Spleen (tissue), 11 donors: ENCODE measurements around the gene FAM76B. TPM values are rescaled to one million over a fixed set of nuclear protein-coding genes. Genes with fewer than 3 reads are reported as not detected.

ENCODE experiments used
- DNase-seq: peaks from one replicate; pipeline ENCODE4 v3.0.0-alpha.2; 2020
- H3K27ac ChIP-seq, 8 donors: fragments of 200-600 bp; sonication (generic) in 7 of 8; 1 replicate in 4 of 8; 2 replicates in 4 of 8; pipeline versions ENCODE4 v1.5.0 to v1.8.0; 2016 to 2021; ENCODE audit warnings: inconsistent platforms in 4 of 8, mild to moderate bottlenecking in 4 of 8, moderate library complexity in 1 of 8
- H3K27me3 ChIP-seq, 7 donors: fragments of 200-600 bp; sonication (generic) in 6 of 7; replicated peaks in 1 of 7; 1 replicate in 4 of 7; 2 replicates in 3 of 7; pipeline versions ENCODE4 v1.5.0 to v1.8.0; 2016 to 2021; ENCODE audit warnings: inconsistent platforms in 3 of 7, mild to moderate bottlenecking in 1 of 7
- H3K36me3 ChIP-seq, 6 donors: fragments of 200-600 bp; sonication (generic) in 5 of 6; 1 replicate in 4 of 6; 2 replicates in 2 of 6; pipeline versions ENCODE4 v1.5.0 to v1.8.0; 2016 to 2021; ENCODE audit warnings: inconsistent platforms in 2 of 6
- H3K4me1 ChIP-seq, 6 donors: fragments of 200-600 bp; sonication (generic) in 5 of 6; 1 replicate in 3 of 6; 2 replicates in 3 of 6; pipeline versions ENCODE4 v1.5.0 to v1.8.0; 2016 to 2021; ENCODE audit warnings: inconsistent platforms in 3 of 6
- H3K4me3 ChIP-seq, 8 donors: fragments of 200-600 bp; sonication (generic) in 7 of 8; 1 replicate in 4 of 8; 2 replicates in 4 of 8; pipeline versions ENCODE4 v1.5.0 to v1.8.0; 2016 to 2021; ENCODE audit warnings: inconsistent platforms in 4 of 8, mild to moderate bottlenecking in 4 of 8, moderate library complexity in 2 of 8
- H3K9me3 ChIP-seq, 8 donors: fragments of 200-600 bp; sonication (generic) in 7 of 8; 1 replicate in 4 of 8; 2 replicates in 4 of 8; pipeline versions ENCODE4 v1.5.0 to v1.8.0; 2016 to 2021; ENCODE audit warnings: inconsistent platforms in 4 of 8
- CTCF ChIP-seq, 11 experiments: fragments of 200-600 bp in 7 of 11; fragments of 450-650 bp in 4 of 11; sonication (generic) in 4 of 11; IDR thresholded peaks in 8 of 11; conservative IDR thresholded peaks in 3 of 11; 1 replicate in 7 of 11; 2 replicates in 4 of 11; pipeline versions ENCODE4 v1.4.0 to v1.8.0; 2016 to 2021; ENCODE audit warnings: antibody characterized with exemption in 11 of 11, inconsistent platforms in 4 of 11, mild to moderate bottlenecking in 1 of 11
- POLR2A ChIP-seq, 3 donors: fragments of 450-650 bp; IDR thresholded peaks; one replicate each; pipeline ENCODE4 v1.5.1; 2017; ENCODE audit warnings: antibody characterized with exemption in 3 of 3, mild to moderate bottlenecking in 1 of 3
- POLR2AphosphoS5 ChIP-seq, 3 donors: sonication (generic); formaldehyde crosslinking; IDR thresholded peaks; one replicate each; pipeline ENCODE4 v1.5.1; 2017; ENCODE audit warnings: antibody characterized with exemption in 3 of 3
- WGBS, 5 donors: extraction: QIAGEN DNeasy Blood & Tissue Kit in 3 of 5; methylation state at CpG; one replicate each; pipeline versions ENCODE4 v1.1.5 to v1.1.7; 2013 to 2018; 5-methylcytosine and 5-hydroxymethylcytosine counted together
- intact Hi-C: fragments of 100-400 bp; cut with DNase I; formaldehyde crosslinking; loops from one replicate; pipeline ENCODE4 v1.15.0; 2023; ENCODE audit warnings: low total_unique reads
- polyA plus RNA-seq, 3 donors: library from polyadenylated mRNA; stranded (reverse); fragments of 200-250 nt; gene quantifications; one replicate each; pipeline ENCODE4 v1.2.1, GENCODE V29; 2013
- total RNA-seq, 7 donors: library from RNA; depleted of rRNA in 3 of 7; stranded (reverse); fragments of >200 nt in 3 of 7; fragmentation: NEBNext Ultra II Directional in 4 of 7; extraction: Animal tissue kit (Norgen Biotek cat#: 25700) in 4 of 7; gene quantifications; one replicate each; pipeline versions ENCODE4 v1.1.0 to v1.2.1, GENCODE V29; 2016 to 2021
- donor health status: healthy with polysubstance abuse.
- donor health status: DM: no; HTN: no; CAD: no; lungs with moderate emphysema.
- donor health status: DM: no; HTN: no; CAD: no.
- donor health status: Bipolar disorder and iron deficiency.
- donor health status: healthy.
- donor health status: DM: no; HTN: no; CAD: no.
- donor health status: DM: yes; HTN: yes; CAD: no.

Gene FAM76B
- total and polyA plus RNA-seq, 10 donors = 15.9 to 47.4 (median 35.7) TPM

DNA sequence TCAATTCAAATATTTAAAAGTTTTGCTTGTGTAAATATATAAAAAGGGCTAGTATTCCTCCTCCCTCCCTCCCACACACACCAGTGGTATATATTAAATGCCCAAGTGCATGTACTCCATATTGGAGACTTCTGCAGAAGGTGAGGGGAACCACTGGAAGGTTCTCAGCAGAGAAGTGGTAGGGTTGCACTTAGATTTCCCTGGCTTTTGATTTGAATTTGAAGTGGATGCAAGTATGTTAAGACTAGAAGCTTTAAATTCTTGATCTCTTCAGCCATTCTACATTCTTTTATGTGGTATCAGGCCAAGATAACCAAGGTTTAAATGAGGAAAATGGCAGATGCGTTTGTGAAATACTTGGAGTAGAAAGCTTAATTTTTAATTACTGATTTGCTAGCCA is 43.8 kb upstream of the FAM76B start:
- no peak for TF ChIP-seq POLR2A (IDR thresholded peaks at IDR 0.05)
- no peak for TF ChIP-seq POLR2AphosphoS5 (IDR thresholded peaks at IDR 0.05)
- no peak for TF ChIP-seq CTCF (IDR thresholded peaks at IDR 0.05 in 8 of 11, conservative IDR thresholded peaks at IDR 0.05 in 3 of 11)
- intact Hi-C loops = loop anchor here (10.0 kb wide), 1 partner anchor 521 kb away; no protein-coding TSS in a partner anchor
- 2 to 95% (median 54%) methylated on average over 1 of the region's 1 CpG for WGBS, 5 donors
- Histone ChIP-seq H3K27me3 (no peaks in the 10 kb centered on the region), H3K9me3 (no peaks in the 10 kb centered on the region), H3K27ac (no peak overlapping the region), H3K36me3 (peaks cover 0 to 100% (median 68%) of the 10 kb centered on the region in 6 donors), H3K4me3 (no peak overlapping the region), H3K4me1 (peaks cover 0 to 6% (median 0%) of the 10 kb centered on the region in 6 donors)
- DNase-seq = no peak

DNA sequence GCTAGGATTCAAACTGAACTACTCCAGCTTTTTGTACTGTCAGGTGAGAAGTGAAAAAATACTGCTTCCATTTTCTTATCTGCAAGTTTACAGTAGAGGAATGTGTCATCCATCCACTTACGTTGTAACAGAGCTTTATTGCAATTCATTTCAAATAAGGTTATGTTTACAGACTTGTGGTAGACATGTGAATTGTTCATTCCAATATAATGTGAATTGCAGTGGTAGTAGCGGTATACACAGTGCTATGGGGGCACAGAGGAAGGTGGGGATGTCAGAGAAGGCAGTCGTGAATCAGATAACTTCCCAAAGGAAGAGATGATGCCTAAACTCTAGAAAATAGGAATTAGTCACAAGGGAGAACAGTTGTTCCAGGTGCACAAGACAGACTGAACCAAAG is 43.2 kb upstream of the FAM76B start:
- DNase-seq = no peak
- Histone ChIP-seq H3K4me1 (peaks cover 0 to 6% (median 0%) of the 10 kb centered on the region in 6 donors), H3K9me3 (no peaks in the 10 kb centered on the region), H3K27me3 (no peaks in the 10 kb centered on the region), H3K4me3 (no peak overlapping the region), H3K36me3 (peaks cover 0 to 100% (median 63%) of the 10 kb centered on the region in 6 donors), H3K27ac (no peak overlapping the region)
- WGBS, 5 donors = 83 to 92% (median 88%) methylated on average over 3 of the region's 3 CpGs
- intact Hi-C loops = loop anchor here (10.0 kb wide), 1 partner anchor 522 kb away; no protein-coding TSS in a partner anchor
- no peak for TF ChIP-seq POLR2A (IDR thresholded peaks at IDR 0.05)
- TF ChIP-seq POLR2AphosphoS5 (IDR thresholded peaks at IDR 0.05) = no peak
- no peak for TF ChIP-seq CTCF (IDR thresholded peaks at IDR 0.05 in 8 of 11, conservative IDR thresholded peaks at IDR 0.05 in 3 of 11)

GRCh38 chr11:95831198-95831883 is 41.8 kb upstream of the FAM76B start:
- WGBS, 5 donors = 85 to 93% (median 89%) methylated on average over 2 of the region's 2 CpGs
- Histone ChIP-seq H3K27me3 (no peaks in the 10 kb centered on the region), H3K27ac (no peak overlapping the region), H3K4me1 (peaks cover 0 to 6% (median 0%) of the 10 kb centered on the region in 6 donors), H3K36me3 (peaks cover 0 to 97% (median 60%) of the 10 kb centered on the region in 6 donors), H3K4me3 (no peak overlapping the region), H3K9me3 (no peaks in the 10 kb centered on the region)
- DNase-seq = no peak
- TF ChIP-seq POLR2A (IDR thresholded peaks at IDR 0.05) (no peak), POLR2AphosphoS5 (IDR thresholded peaks at IDR 0.05) (no peak), CTCF (IDR thresholded peaks at IDR 0.05 in 8 of 11, conservative IDR thresholded peaks at IDR 0.05 in 3 of 11) (no peak)
- intact Hi-C loops = loop anchor here (10.0 kb wide), 1 partner anchor 523 kb away; no protein-coding TSS in a partner anchor

DNA sequence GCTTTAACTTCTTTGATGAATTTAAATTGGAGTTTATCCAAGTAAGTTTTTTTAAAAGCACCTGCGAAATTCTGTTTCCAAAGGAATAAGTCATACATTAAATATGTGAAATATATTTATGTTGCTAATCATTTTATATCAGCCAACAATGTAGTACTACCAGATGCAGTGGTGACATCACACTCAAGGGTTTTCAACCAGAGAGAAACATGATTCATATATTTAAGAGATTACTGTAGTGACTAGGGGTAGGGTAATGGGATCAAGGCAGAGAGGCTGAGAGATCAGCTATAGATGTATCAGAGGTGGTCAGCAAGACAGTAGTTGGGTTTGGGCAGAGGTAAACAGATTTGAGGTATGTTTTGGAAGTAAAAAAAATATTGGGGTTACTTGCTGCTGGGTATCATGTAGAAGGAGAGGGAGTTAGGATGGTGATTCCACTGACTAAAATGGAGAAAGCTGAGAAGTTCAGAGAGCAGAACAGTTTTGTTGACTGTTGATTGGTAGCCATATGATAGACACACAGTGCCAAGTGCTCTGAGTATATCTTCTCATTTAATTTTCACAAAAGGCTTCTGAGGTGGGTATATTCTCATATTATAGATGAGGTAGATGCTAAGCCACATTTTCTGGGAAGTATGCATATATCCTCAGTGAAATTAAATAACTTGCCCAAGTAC is 40.1 kb upstream of the FAM76B start:
- no peaks in the 10 kb centered on the region for H3K4me1 ChIP-seq
- WGBS, 5 donors = 93 to 99% (median 95%) methylated on average over 1 of the region's 1 CpG
- no peaks in the 10 kb centered on the region for H3K27me3 ChIP-seq
- no peak overlapping the region for H3K27ac ChIP-seq
- no peak overlapping the region for H3K4me3 ChIP-seq
- intact Hi-C loops = loop anchor here (10.0 kb wide), 1 partner anchor 525 kb away; no protein-coding TSS in a partner anchor
- no peaks in the 10 kb centered on the region for H3K9me3 ChIP-seq
- peaks cover 0 to 97% (median 51%) of the 10 kb centered on the region in 6 donors for H3K36me3 ChIP-seq
- TF ChIP-seq POLR2AphosphoS5 (IDR thresholded peaks at IDR 0.05) (no peak), CTCF (IDR thresholded peaks at IDR 0.05 in 8 of 11, conservative IDR thresholded peaks at IDR 0.05 in 3 of 11) (no peak), POLR2A (IDR thresholded peaks at IDR 0.05) (no peak)
- DNase-seq = no peak
